ENCODE data around the gene ISOC2. TPM values are rescaled to one million over a fixed set of nuclear protein-coding genes. Genes with fewer than 3 reads are reported as not detected.
A peak's percentile ranks its signal among the peaks of the same experiment; 100 is the strongest.

The ISOC2 gene
- total RNA-seq, 1 donor from 2014 or later, result 24.9 TPM

DNA sequence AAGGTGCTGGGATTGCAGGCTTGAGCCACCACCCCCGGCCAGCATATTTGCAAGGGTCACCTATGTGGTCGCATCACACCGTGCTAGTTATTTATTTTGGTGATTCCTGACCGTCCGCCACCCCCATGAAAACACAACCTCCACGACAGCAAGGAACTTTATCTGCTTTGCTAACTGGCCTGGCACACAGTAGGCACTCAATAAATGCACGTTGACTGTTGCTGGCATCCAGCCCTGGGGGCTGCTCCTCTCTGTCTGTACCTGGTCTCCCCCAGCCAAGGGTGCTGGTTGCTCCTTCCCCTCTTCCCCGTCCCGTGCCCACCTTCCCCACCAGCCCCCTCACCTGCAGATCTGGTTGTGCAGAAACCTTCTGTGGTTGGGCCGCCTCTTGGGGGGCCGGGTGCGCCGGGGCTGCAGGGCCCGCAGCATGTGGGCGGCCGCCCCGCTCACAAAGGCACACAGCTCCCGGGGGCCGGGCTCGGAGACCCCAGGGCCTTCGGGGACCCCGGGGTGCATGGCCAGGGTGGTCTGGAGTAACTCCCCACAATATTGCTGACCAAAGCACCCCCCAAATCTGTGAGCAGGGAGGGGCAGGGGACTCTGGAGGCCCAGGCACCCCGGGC, 2.7 kb upstream of the ISOC2 start:
- H3K9me3 Mint-ChIP-seq (ENCODE audit: unreplicated experiment), result peaks cover 3% of the 10 kb centered on the region
- peaks cover 11% of the 10 kb centered on the region for H3K27me3 Mint-ChIP-seq (ENCODE audit: unreplicated experiment)
- no peak overlapping the region for H3K27ac Mint-ChIP-seq (ENCODE audit: unreplicated experiment)
- no peak for DNase-seq
- no peak overlapping the region for H3K4me3 Mint-ChIP-seq (ENCODE audit: unreplicated experiment)
- no peaks in the 10 kb centered on the region for H3K36me3 Mint-ChIP-seq (ENCODE audit: unreplicated experiment)
- peaks cover 9% of the 10 kb centered on the region for H3K4me1 Mint-ChIP-seq (ENCODE audit: low read depth, unreplicated experiment)
- TF ChIP-seq, protein P1, sequence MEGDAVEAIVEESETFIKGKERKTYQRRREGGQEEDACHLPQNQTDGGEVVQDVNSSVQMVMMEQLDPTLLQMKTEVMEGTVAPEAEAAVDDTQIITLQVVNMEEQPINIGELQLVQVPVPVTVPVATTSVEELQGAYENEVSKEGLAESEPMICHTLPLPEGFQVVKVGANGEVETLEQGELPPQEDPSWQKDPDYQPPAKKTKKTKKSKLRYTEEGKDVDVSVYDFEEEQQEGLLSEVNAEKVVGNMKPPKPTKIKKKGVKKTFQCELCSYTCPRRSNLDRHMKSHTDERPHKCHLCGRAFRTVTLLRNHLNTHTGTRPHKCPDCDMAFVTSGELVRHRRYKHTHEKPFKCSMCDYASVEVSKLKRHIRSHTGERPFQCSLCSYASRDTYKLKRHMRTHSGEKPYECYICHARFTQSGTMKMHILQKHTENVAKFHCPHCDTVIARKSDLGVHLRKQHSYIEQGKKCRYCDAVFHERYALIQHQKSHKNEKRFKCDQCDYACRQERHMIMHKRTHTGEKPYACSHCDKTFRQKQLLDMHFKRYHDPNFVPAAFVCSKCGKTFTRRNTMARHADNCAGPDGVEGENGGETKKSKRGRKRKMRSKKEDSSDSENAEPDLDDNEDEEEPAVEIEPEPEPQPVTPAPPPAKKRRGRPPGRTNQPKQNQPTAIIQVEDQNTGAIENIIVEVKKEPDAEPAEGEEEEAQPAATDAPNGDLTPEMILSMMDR (IDR thresholded peaks at IDR 0.05; ENCODE audit: partially characterized antibody, unreplicated experiment), result no peak

DNA sequence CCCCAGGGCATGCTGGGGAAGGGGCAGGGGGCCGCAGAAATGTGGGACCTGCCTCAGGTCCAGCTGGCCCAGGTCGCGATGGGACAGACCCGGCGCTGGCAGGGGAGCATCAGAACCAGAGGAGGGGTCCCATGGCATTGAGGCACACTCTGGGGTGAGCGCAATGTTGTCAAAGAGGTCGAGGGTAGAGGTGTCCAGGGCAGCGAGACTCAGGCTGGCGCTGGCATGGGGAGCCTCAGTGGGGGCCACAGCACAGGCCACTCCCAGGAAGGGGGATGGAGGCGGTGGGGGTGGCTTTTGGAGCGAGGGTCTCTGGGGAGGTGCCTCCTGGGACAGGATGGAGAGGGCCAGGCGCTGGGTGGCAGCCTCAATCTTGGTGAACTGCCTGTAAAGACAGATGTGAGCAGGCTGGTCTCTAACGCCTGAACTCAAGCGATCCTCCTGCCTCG, 2.2 kb upstream of the ISOC2 start:
- Mint-ChIP-seq H3K4me1 (ENCODE audit: low read depth, unreplicated experiment) (peaks cover 9% of the 10 kb centered on the region), H3K4me3 (ENCODE audit: unreplicated experiment) (no peak overlapping the region), H3K36me3 (ENCODE audit: unreplicated experiment) (no peaks in the 10 kb centered on the region), H3K27ac (ENCODE audit: unreplicated experiment) (no peak overlapping the region), H3K27me3 (ENCODE audit: unreplicated experiment) (peaks cover 11% of the 10 kb centered on the region), H3K9me3 (ENCODE audit: unreplicated experiment) (peaks cover 3% of the 10 kb centered on the region)
- no peak for DNase-seq
- TF ChIP-seq, protein P1 (IDR thresholded peaks at IDR 0.05; ENCODE audit: partially characterized antibody, unreplicated experiment), result no peak

DNA sequence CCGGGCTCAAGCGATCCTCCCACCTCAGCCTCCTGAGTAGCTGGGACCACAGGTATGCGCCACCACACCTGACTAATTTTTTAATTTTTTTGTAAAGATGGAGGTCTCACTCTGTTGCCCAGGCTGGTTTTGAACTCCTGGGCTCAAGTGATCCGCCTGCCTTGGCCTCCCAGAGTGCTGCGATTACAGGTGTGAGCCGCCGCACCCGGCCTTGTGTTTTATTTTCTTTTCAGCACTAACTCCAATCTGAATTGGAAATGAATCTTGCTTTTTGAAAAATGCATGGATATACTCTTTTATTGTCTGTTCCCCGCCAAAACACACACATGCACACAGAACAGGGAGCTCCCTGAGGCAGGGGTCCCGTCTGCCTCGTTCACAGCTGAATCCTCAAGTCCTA, 1.3 kb upstream of the ISOC2 start:
- H3K4me1 Mint-ChIP-seq (ENCODE audit: low read depth, unreplicated experiment), result peaks cover 14% of the 10 kb centered on the region
- no peak overlapping the region for H3K27ac Mint-ChIP-seq (ENCODE audit: unreplicated experiment)
- H3K36me3 Mint-ChIP-seq (ENCODE audit: unreplicated experiment), result no peaks in the 10 kb centered on the region
- H3K9me3 Mint-ChIP-seq (ENCODE audit: unreplicated experiment), result peaks cover 5% of the 10 kb centered on the region
- peaks cover 7% of the 10 kb centered on the region for H3K27me3 Mint-ChIP-seq (ENCODE audit: unreplicated experiment)
- peak overlapping the region; percentile 78 for H3K4me3 Mint-ChIP-seq (ENCODE audit: unreplicated experiment)
- TF ChIP-seq, protein P1 (IDR thresholded peaks at IDR 0.05; ENCODE audit: partially characterized antibody, unreplicated experiment), result no peak
- DNase-seq, result no peak

DNA sequence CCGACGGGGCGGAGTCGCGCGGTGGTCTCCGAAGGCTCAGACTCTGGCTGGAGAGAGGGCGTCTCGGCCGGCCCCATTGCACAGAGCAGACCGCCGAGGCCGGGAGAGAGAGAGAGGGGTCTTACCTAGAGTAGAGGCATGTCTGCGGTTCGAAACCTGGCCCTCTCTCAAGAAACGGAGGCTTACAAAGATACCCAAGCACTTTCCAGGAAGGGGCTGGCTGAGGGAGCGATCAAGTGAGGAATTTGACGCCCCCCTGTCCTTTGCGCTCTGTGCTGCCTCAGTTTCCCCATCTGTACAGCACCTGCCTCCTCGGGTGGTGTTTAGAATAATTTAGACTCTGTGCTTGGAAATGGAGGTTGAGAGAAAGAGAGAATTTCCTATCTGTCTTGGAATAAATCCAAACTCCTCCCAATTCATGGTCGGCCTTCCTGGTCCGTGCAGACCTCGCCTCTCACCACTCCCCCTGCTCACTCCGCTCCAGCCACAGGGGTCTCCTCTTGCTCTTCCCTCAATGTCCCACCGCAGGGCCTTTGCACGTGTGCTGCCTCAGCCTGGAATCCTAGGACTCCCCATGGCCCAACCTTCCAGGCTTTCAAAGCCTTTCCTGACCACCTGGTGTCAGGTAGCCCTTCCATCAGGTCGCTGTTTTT, 658 bp upstream of the ISOC2 start:
- no peak for DNase-seq
- Mint-ChIP-seq H3K4me3 (ENCODE audit: unreplicated experiment) (peak overlapping the region; percentile 81), H3K27me3 (ENCODE audit: unreplicated experiment) (peaks cover 7% of the 10 kb centered on the region), H3K36me3 (ENCODE audit: unreplicated experiment) (no peaks in the 10 kb centered on the region), H3K4me1 (ENCODE audit: low read depth, unreplicated experiment) (peaks cover 15% of the 10 kb centered on the region), H3K9me3 (ENCODE audit: unreplicated experiment) (peaks cover 8% of the 10 kb centered on the region), H3K27ac (ENCODE audit: unreplicated experiment) (no peak overlapping the region)
- TF ChIP-seq, protein P1 (IDR thresholded peaks at IDR 0.05; ENCODE audit: partially characterized antibody, unreplicated experiment), result no peak

DNA sequence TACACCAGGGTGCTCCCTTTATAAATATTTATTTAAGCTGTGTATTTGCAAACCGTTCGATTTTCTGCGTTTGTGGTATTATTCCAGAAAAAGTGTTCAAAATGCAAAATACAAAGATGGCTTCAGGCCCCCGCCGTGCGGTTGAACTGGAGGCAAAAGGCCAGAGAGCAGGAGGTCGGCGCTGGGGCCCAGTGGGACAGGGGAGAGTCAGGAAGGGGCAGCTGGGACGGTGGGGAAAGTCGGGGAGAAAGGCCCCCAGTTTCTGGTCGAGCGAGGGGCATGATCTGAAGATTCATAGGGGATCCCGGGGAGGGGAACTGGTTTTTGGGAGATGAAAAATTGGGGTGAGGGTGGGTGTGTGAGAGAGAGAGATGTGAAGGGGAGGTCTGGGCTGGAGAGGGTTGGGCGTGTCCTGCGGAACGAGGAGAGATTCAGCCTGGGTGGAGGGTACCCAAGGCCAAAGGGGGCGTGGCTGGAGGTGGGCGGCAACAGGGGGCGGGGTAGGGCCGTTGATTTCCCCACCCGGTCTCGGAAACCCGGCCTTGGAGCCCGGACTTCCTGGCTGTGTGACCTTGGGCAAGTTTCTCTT, 678 bp downstream of the ISOC2 start:
- H3K9me3 Mint-ChIP-seq (ENCODE audit: unreplicated experiment), result peaks cover 8% of the 10 kb centered on the region
- H3K27me3 Mint-ChIP-seq (ENCODE audit: unreplicated experiment), result peaks cover 6% of the 10 kb centered on the region
- peak overlapping the region; percentile 52 for H3K27ac Mint-ChIP-seq (ENCODE audit: unreplicated experiment)
- peaks cover 15% of the 10 kb centered on the region for H3K4me1 Mint-ChIP-seq (ENCODE audit: low read depth, unreplicated experiment)
- peak overlapping the region; percentile 81 for H3K4me3 Mint-ChIP-seq (ENCODE audit: unreplicated experiment)
- peak; percentile 77 for DNase-seq
- TF ChIP-seq, protein P1 (IDR thresholded peaks at IDR 0.05; ENCODE audit: partially characterized antibody, unreplicated experiment), result no peak
- no peaks in the 10 kb centered on the region for H3K36me3 Mint-ChIP-seq (ENCODE audit: unreplicated experiment)
